Body of pancreas (tissue), 4 donors: ENCODE measurements around the gene TMEM167A.

Experiments
- POLR2A ChIP-seq, 3 donors: fragments of 450-650 bp; IDR thresholded peaks; one replicate each; pipeline ENCODE4 v1.6.1; 2016; ENCODE audit warnings: antibody characterized with exemption in 3 of 3, mild to moderate bottlenecking in 2 of 3
- TF ChIP-seq, protein P1 (sequence below), 7 experiments: fragments of 450-650 bp in 4 of 7; fragments of 200-600 bp in 3 of 7; sonication (generic) in 3 of 7; IDR thresholded peaks; one replicate each; pipeline ENCODE4 v1.5.1; 2016 to 2019; ENCODE audit warnings: antibody characterized with exemption in 7 of 7

DNA sequence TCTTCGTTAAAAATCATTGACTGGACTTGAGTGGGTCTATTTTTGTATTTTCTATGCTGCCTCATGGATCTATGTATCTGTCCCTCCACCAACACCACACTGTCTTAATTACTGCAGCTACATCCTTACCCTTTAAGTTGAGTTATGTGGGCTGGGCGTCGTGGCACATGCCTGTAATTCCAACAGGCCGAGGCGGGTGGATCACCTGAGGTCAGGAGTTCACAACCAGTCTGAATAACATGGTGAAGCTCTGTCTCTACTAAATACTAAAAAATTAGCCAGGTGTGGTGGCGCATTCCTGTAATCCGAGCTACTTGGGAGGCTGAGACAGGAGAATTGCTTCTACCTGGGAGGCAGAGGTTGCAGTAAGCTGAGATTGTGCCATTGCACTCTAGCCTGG, 48.4 kb upstream of the TMEM167A start:
- TF ChIP-seq, protein P1, sequence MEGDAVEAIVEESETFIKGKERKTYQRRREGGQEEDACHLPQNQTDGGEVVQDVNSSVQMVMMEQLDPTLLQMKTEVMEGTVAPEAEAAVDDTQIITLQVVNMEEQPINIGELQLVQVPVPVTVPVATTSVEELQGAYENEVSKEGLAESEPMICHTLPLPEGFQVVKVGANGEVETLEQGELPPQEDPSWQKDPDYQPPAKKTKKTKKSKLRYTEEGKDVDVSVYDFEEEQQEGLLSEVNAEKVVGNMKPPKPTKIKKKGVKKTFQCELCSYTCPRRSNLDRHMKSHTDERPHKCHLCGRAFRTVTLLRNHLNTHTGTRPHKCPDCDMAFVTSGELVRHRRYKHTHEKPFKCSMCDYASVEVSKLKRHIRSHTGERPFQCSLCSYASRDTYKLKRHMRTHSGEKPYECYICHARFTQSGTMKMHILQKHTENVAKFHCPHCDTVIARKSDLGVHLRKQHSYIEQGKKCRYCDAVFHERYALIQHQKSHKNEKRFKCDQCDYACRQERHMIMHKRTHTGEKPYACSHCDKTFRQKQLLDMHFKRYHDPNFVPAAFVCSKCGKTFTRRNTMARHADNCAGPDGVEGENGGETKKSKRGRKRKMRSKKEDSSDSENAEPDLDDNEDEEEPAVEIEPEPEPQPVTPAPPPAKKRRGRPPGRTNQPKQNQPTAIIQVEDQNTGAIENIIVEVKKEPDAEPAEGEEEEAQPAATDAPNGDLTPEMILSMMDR (IDR thresholded peaks at IDR 0.05), result no peak
- TF ChIP-seq POLR2A (IDR thresholded peaks at IDR 0.05), result no peak
